ENCODE data around the gene HTRA3.

DNA sequence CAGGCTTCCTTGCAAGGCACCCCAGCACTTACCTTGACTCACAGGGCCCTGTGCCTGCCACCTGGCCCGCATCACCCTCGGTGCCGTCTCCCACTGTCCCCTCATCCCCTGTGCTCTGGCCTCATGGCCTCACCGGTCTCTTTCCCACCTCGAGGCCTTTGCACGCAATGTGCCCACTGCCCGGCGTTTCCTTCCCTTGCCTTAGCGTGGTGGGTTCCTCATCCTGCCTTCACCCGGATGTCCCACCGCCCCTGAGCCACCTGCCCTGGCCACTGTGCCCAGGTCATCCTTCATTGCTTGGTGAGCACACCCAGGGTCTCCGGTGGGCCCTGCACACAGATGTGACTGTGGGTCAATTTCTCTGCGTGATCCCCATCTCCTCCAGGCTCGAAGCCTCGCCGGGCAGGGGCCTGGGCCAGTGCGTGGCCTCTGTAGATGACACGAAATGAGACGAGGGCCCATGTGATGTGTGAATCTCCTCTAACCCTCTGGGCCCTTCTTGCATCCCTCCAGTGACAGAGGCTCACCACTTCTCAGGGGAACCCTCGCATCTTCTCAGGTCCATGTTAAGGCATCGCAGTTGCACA lies 4.6 kb downstream of the HTRA3 start:
- TF ChIP-seq, protein P1, sequence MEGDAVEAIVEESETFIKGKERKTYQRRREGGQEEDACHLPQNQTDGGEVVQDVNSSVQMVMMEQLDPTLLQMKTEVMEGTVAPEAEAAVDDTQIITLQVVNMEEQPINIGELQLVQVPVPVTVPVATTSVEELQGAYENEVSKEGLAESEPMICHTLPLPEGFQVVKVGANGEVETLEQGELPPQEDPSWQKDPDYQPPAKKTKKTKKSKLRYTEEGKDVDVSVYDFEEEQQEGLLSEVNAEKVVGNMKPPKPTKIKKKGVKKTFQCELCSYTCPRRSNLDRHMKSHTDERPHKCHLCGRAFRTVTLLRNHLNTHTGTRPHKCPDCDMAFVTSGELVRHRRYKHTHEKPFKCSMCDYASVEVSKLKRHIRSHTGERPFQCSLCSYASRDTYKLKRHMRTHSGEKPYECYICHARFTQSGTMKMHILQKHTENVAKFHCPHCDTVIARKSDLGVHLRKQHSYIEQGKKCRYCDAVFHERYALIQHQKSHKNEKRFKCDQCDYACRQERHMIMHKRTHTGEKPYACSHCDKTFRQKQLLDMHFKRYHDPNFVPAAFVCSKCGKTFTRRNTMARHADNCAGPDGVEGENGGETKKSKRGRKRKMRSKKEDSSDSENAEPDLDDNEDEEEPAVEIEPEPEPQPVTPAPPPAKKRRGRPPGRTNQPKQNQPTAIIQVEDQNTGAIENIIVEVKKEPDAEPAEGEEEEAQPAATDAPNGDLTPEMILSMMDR (conservative IDR thresholded peaks at IDR 0.05; ENCODE audit: low read depth, low read length): no peak
- TF ChIP-seq EZH2 (IDR thresholded peaks at IDR 0.05; ENCODE audit: low read length, unreplicated experiment): no peak
